ENCODE data around the gene SLC8A2.
A peak's percentile ranks its signal among the peaks of the same experiment; 100 is the strongest.

The SLC8A2 gene

DNA sequence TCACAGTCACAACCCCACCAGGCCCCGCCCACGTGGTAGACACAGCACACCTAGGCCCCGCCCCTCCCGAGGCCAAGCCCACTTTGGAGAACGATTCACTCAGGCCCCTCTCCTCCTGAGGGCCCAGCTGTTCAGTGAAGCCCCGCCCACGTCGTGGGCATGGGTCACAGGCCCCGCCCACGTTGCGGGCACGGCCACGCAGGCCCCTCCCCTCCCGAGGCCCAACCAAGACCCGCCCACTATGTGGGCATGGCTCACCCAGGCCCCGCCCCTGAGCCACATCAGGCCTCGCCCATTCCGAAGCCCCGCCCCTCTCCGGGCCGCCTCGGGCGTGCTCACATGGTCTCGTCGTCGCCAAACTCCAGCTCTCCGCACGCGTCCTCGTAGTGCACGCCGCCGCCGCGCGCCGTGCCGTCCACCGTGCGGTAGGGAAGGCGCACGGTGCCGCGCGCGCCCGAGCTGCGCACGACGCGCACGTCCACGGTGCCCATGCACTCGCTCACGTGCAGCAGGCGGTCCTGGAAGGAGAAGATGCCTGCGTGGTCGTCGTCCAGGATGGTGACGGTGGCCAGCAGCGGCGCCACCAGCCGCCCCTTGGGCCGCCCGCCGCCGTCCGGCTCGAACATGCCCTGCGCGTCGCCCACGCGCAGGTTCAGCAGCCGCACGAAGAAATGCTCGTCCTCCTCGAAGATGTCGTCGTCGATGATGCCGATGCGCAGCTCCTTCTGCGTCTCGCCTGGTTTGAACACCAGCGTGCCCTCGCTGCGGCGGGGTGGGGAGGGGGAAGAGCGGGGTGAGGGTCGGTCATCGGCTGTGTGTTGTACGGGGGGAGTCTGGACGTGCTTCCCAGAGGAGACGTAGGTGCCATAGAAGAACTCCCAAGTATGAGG is 24.0 kb downstream of the SLC8A2 start:
- Histone ChIP-seq H3K9ac (ENCODE audit: low read depth, low read length) (peak overlapping the region; percentile 39; the same call in 1 of the 2 replicates), H3K9me3 (ENCODE audit: control insufficient read depth, insufficient read depth, low read length) (no peaks in the 10 kb centered on the region), H3K36me3 (ENCODE audit: control insufficient read depth, insufficient read depth, low read length) (no peaks in the 10 kb centered on the region), H3K27me3 (ENCODE audit: control insufficient read depth, insufficient read depth, low read length) (peaks cover 19% of the 10 kb centered on the region), H3K27ac (ENCODE audit: low read depth, low read length) (peak overlapping the region; percentile 63), H3K4me3 (ENCODE audit: low read depth, low read length) (peak overlapping the region; percentile 70), H3K4me1 (ENCODE audit: control insufficient read depth, insufficient read depth, low read length) (peaks cover 10% of the 10 kb centered on the region; the same call in 1 of the 2 replicates)

DNA sequence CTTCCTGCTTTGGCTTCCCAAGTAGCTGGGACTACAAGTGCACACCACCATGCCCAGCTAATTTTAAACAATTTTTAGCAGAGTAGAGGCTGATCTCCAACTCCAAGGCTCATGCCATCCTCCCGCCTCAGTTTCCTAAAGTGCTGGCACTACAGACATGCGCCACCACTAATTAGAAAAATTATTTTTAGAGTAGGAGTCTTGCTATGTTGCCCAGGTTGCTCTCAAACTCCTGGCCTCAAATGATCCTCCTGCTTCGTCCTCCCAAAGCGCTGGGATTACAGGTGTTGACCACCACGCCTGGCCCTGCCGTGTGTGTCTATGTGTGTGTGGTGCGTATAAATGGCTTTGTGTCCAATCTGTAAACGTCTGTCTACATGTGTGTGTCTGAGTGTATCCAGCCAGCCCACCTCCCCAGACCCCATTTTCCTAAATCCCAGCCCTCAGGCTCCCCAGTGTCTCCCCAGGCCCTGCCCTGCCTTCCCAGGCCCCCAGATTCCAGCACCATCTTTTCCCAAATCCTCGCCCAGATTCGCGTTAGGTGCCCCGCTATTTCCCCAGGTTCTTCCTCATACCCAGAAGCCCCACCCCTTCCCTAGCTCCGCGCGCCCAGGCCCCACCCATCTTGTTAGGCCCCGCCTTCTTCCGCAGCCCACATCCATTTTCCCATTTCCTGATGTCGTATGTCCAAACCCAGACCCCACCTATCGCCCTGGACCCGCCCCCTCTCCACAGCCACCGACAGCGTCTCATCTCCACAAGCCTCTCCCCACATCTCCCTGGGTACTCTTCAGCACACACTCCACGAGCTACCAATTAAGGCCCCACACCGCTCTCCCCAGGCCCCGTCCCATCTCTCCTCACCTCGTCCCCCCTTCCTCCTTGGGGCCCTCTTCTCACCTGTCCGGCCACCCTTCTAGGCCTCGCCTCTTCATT is 24.9 kb downstream of the SLC8A2 start:
- H3K9me3 ChIP-seq (ENCODE audit: control insufficient read depth, insufficient read depth, low read length), result no peaks in the 10 kb centered on the region
- H3K4me3 ChIP-seq (ENCODE audit: low read depth, low read length), result peak overlapping the region; percentile 70
- H3K27ac ChIP-seq (ENCODE audit: low read depth, low read length), result peak overlapping the region; percentile 63
- H3K27me3 ChIP-seq (ENCODE audit: control insufficient read depth, insufficient read depth, low read length), result peaks cover 19% of the 10 kb centered on the region
- H3K9ac ChIP-seq (ENCODE audit: low read depth, low read length), result no peak overlapping the region
- H3K4me1 ChIP-seq (ENCODE audit: control insufficient read depth, insufficient read depth, low read length), result peaks cover 10% of the 10 kb centered on the region; the same call in 1 of the 2 replicates
- no peaks in the 10 kb centered on the region for H3K36me3 ChIP-seq (ENCODE audit: control insufficient read depth, insufficient read depth, low read length)

DNA sequence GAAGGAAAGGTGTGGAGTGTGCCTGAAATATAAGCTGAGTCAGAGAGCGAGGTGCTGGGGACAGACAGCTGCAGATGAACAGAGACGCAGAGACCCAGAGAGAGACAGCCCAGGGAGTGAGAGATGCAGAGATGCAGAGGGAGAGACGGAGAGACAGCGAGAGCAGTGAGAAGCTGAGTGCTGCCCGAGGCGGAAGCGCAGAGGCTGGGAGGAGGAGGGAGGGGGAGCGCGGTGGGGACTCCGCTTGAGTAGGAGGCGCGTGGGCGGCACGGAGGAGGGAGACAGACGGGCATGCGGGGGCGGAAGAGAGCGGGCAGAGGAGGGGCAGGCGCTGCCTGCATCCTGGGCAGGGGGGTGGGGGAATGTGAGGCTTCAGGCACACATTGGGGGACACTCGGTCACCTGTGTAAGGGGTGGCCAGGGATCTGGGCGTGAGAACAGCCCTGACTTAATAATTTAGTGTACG is 25.7 kb downstream of the SLC8A2 start:
- Histone ChIP-seq H3K36me3 (ENCODE audit: control insufficient read depth, insufficient read depth, low read length) (no peaks in the 10 kb centered on the region), H3K27ac (ENCODE audit: low read depth, low read length) (no peak overlapping the region), H3K4me3 (ENCODE audit: low read depth, low read length) (peak overlapping the region; percentile 28; the same call in 1 of the 2 replicates), H3K4me1 (ENCODE audit: control insufficient read depth, insufficient read depth, low read length) (peaks cover 10% of the 10 kb centered on the region; the same call in 1 of the 2 replicates), H3K9me3 (ENCODE audit: control insufficient read depth, insufficient read depth, low read length) (no peaks in the 10 kb centered on the region), H3K9ac (ENCODE audit: low read depth, low read length) (no peak overlapping the region), H3K27me3 (ENCODE audit: control insufficient read depth, insufficient read depth, low read length) (peaks cover 19% of the 10 kb centered on the region)

DNA sequence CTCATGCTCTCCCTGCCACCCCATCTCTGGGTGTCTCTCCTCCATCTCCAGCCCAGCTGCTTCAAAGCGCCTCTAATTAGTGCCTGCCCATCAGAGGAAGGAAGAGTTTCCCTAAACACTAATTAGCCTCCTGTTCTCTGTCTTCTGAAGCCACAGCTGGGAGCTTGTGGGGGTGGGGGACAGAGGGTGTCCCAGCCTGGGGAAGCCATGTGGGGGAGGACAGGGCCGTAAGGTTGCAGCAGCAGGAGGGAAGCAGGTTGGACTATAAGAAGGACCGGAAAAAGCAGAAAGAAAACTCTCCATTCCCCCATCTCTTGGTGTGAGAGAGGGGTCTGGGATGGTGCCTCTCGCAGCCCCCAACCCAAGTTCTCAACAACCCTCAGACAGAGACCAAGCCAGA is 26.2 kb downstream of the SLC8A2 start:
- Histone ChIP-seq H3K9ac (ENCODE audit: low read depth, low read length) (no peak overlapping the region), H3K4me3 (ENCODE audit: low read depth, low read length) (peak overlapping the region; percentile 28; the same call in 1 of the 2 replicates)

DNA sequence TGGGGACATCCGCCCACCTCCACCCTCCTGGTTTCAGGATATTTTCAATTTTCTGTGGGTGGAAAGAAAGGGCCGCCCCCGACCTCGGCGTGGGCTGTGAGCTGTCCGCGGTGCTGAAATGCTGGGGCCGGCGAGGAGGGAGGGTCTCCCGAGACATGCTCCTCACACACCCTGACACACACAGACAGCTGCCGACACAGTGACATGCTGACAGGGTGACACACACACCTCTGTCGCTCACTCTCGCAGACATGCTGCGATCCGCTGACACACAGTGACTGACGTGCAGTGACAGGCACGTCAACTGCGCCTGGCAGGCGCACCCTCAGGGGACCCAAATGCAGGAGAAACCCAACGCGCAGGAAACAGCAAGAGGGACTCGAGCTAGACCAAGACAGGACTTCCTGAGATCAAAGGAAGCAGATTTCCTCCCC is 27.3 kb downstream of the SLC8A2 start:
- Histone ChIP-seq H3K36me3 (ENCODE audit: control insufficient read depth, insufficient read depth, low read length) (no peaks in the 10 kb centered on the region), H3K4me3 (ENCODE audit: low read depth, low read length) (no peak overlapping the region), H3K27me3 (ENCODE audit: control insufficient read depth, insufficient read depth, low read length) (peaks cover 19% of the 10 kb centered on the region), H3K9ac (ENCODE audit: low read depth, low read length) (no peak overlapping the region), H3K9me3 (ENCODE audit: control insufficient read depth, insufficient read depth, low read length) (no peaks in the 10 kb centered on the region), H3K27ac (ENCODE audit: low read depth, low read length) (no peak overlapping the region), H3K4me1 (ENCODE audit: control insufficient read depth, insufficient read depth, low read length) (peaks cover 10% of the 10 kb centered on the region; the same call in 1 of the 2 replicates)

More for the DNA sequence above, 26.2 kb downstream of the SLC8A2 start:
- Histone ChIP-seq H3K27me3 (ENCODE audit: control insufficient read depth, insufficient read depth, low read length) (peaks cover 19% of the 10 kb centered on the region), H3K9me3 (ENCODE audit: control insufficient read depth, insufficient read depth, low read length) (no peaks in the 10 kb centered on the region), H3K27ac (ENCODE audit: low read depth, low read length) (no peak overlapping the region), H3K36me3 (ENCODE audit: control insufficient read depth, insufficient read depth, low read length) (no peaks in the 10 kb centered on the region), H3K4me1 (ENCODE audit: control insufficient read depth, insufficient read depth, low read length) (peaks cover 10% of the 10 kb centered on the region; the same call in 1 of the 2 replicates)

DNA sequence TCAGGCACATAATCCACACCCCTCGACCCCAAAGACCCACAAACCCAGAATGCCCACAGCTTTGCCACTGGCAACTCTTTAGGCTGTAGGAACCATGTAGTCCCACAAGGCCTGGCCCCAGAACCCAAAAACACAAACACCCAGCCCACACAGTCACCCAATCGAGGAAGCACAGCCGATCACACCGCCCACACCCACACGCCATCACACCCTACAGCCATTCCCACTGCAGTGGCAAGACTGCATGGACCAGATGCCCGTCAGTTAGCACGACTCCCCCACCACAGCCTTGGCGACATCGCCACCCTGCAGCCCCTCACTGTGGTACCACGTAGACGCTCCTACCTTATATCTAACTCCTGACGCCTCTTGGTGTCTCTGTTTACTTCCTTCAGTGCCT is 28.4 kb downstream of the SLC8A2 start:
- H3K36me3 ChIP-seq (ENCODE audit: control insufficient read depth, insufficient read depth, low read length), result no peaks in the 10 kb centered on the region
- H3K27ac ChIP-seq (ENCODE audit: low read depth, low read length), result no peak overlapping the region
- H3K4me3 ChIP-seq (ENCODE audit: low read depth, low read length), result no peak overlapping the region
- H3K9me3 ChIP-seq (ENCODE audit: control insufficient read depth, insufficient read depth, low read length), result no peaks in the 10 kb centered on the region
- 0 out of 2 replicates have a peak, but pooled peaks cover 5% of the 10 kb centered on the region for H3K4me1 ChIP-seq (ENCODE audit: control insufficient read depth, insufficient read depth, low read length)
- no peak overlapping the region for H3K9ac ChIP-seq (ENCODE audit: low read depth, low read length)
- peaks cover 17% of the 10 kb centered on the region for H3K27me3 ChIP-seq (ENCODE audit: control insufficient read depth, insufficient read depth, low read length)

DNA sequence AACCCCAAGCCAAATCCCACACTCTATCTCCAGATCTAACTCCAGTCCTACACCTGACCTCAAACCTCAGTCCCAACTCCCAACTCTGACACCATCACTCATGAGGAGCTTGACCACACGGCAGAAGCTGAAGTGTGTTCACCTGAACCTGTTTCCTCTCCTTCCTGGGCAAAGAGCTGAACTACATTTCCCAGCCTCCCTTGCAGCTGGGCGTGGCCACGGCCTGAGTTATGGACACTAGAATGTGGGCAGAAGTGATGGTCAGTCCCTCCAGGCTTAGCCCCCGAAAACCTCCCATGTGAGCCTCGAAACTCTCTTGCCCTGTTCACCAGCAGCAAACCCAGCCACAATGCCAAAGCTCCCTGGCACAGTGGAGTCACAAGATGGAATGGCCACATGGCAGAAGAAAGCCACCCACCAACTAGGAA is 32.9 kb downstream of the SLC8A2 start:
- no peaks in the 10 kb centered on the region for H3K36me3 ChIP-seq (ENCODE audit: control insufficient read depth, insufficient read depth, low read length)
- H3K4me3 ChIP-seq (ENCODE audit: low read depth, low read length), result no peak overlapping the region
- H3K27me3 ChIP-seq (ENCODE audit: control insufficient read depth, insufficient read depth, low read length), result no peaks in the 10 kb centered on the region
- no peaks in the 10 kb centered on the region for H3K9me3 ChIP-seq (ENCODE audit: control insufficient read depth, insufficient read depth, low read length)
- H3K4me1 ChIP-seq (ENCODE audit: control insufficient read depth, insufficient read depth, low read length), result peaks cover 3% of the 10 kb centered on the region; the same call in 1 of the 2 replicates
- H3K27ac ChIP-seq (ENCODE audit: low read depth, low read length), result no peak overlapping the region
- H3K9ac ChIP-seq (ENCODE audit: low read depth, low read length), result no peak overlapping the region

DNA sequence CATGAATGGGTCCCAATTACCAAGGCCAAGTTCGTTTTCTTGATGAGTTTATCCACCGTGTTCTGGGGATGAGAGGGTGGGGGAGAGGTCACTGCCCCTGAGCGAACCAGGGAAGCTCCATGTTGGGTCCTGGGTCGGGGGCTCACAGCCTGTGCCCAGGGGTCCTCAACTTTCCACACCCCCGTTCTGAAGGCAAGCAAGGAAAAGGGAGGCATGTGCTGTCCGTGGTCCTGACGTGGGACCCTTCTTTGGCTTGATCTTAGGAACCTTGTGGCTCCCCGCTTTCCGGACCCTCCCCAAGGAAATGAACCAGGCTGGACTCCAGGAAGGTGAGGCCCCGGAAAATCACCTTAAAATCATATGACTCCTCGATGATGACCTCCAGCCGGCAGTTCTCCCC is 34.2 kb downstream of the SLC8A2 start:
- Histone ChIP-seq H3K9ac (ENCODE audit: low read depth, low read length) (no peak overlapping the region), H3K27ac (ENCODE audit: low read depth, low read length) (no peak overlapping the region), H3K4me3 (ENCODE audit: low read depth, low read length) (no peak overlapping the region), H3K9me3 (ENCODE audit: control insufficient read depth, insufficient read depth, low read length) (no peaks in the 10 kb centered on the region), H3K27me3 (ENCODE audit: control insufficient read depth, insufficient read depth, low read length) (no peaks in the 10 kb centered on the region), H3K4me1 (ENCODE audit: control insufficient read depth, insufficient read depth, low read length) (peaks cover 3% of the 10 kb centered on the region; the same call in 1 of the 2 replicates), H3K36me3 (ENCODE audit: control insufficient read depth, insufficient read depth, low read length) (no peaks in the 10 kb centered on the region)

DNA sequence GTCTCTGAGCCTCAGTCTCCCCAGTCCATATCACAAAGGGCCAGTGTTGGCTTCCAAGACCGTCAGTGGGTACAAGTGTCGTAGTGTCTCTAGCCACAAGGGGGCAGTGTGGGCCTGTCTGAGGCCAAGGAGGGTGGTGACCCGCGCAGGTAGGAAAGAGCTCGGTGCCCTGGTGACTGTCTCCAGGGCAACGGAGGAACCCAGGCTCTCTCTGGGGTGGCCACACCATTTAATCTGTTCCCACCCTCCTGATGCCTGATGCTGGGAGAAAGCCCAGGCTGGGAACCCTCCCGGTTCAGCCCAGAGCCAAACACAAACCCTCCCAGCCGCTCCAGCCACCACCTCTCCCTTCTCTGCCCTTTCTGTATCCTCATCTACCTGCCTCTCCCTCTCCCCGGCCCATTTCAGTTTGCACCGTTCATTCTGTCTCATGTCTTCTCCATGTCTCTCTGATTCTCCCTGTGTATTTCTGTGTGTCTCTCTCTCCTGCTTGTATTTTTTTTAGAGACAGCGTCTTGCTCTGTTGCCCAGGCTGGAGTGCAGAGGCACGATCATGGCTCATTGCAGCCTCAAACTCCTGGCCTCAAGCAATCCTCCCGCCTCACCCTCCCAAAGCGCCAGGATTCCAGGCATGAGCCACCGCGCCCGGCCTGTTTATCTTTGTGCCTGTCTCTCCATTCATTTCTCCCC is 34.8 kb downstream of the SLC8A2 start:
- Histone ChIP-seq H3K4me3 (ENCODE audit: low read depth, low read length) (no peak overlapping the region), H3K4me1 (ENCODE audit: control insufficient read depth, insufficient read depth, low read length) (peaks cover 3% of the 10 kb centered on the region; the same call in 1 of the 2 replicates), H3K27ac (ENCODE audit: low read depth, low read length) (no peak overlapping the region), H3K9me3 (ENCODE audit: control insufficient read depth, insufficient read depth, low read length) (no peaks in the 10 kb centered on the region), H3K36me3 (ENCODE audit: control insufficient read depth, insufficient read depth, low read length) (no peaks in the 10 kb centered on the region), H3K27me3 (ENCODE audit: control insufficient read depth, insufficient read depth, low read length) (no peaks in the 10 kb centered on the region), H3K9ac (ENCODE audit: low read depth, low read length) (no peak overlapping the region)

DNA sequence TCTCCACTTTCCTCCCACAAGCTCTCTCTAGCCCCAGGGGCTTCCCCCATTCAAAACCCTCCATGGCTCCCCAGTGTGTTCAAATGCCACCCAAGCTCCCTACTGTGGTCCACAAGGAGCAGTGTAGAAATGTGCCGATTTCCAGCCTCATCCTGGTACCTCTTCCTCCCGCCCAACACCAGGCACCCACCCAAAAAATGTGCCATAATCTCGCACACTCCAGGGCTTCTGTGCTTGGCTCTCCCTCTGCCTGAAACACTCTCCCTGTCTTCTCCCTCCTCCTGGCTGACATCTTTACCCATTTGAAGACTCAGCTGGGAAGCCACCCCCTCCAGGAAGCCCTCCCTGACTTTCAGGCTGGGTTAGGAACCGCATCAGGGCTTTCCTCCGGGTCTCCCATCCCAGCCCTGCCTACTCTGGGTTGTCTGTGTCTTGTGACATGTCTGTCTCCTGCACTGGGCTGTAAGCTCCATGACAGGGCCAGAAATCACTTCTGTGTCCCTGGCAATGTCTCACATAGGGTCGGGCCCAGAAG is 35.7 kb downstream of the SLC8A2 start:
- H3K9ac ChIP-seq (ENCODE audit: low read depth, low read length), result no peak overlapping the region
- H3K36me3 ChIP-seq (ENCODE audit: control insufficient read depth, insufficient read depth, low read length), result no peaks in the 10 kb centered on the region
- H3K4me1 ChIP-seq (ENCODE audit: control insufficient read depth, insufficient read depth, low read length), result peaks cover 3% of the 10 kb centered on the region; the same call in 1 of the 2 replicates
- no peak overlapping the region for H3K27ac ChIP-seq (ENCODE audit: low read depth, low read length)
- no peaks in the 10 kb centered on the region for H3K9me3 ChIP-seq (ENCODE audit: control insufficient read depth, insufficient read depth, low read length)
- peaks cover 6% of the 10 kb centered on the region for H3K27me3 ChIP-seq (ENCODE audit: control insufficient read depth, insufficient read depth, low read length)
- no peak overlapping the region for H3K4me3 ChIP-seq (ENCODE audit: low read depth, low read length)
